ENCODE measurements around the gene ADCY10.

DNA sequence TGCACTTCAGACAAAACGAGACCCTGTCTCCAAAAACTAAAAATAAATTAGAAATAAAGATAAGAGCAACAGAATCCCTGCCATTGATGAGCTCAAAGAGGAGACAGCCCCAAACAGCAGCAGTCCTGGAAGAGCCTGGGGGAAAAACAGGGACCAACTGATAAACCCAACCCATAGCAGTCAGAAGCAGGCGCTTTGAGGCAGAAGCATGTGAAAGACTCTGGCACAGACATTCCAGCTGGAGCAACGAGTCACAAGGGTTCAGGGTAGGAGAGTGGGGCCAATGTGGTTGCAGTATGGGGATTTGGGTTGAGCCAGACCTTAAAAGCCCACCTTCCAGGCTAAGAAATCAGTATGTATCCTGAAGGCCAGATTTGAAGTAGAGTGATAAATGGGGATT is 113.7 kb downstream of the ADCY10 start:
- TF ChIP-seq POLR2AphosphoS5 (IDR thresholded peaks at IDR 0.05; ENCODE audit: low read depth) (no peak), GABPA (IDR thresholded peaks at IDR 0.05; ENCODE audit: low read depth) (no peak)
- TF ChIP-seq, protein P1, sequence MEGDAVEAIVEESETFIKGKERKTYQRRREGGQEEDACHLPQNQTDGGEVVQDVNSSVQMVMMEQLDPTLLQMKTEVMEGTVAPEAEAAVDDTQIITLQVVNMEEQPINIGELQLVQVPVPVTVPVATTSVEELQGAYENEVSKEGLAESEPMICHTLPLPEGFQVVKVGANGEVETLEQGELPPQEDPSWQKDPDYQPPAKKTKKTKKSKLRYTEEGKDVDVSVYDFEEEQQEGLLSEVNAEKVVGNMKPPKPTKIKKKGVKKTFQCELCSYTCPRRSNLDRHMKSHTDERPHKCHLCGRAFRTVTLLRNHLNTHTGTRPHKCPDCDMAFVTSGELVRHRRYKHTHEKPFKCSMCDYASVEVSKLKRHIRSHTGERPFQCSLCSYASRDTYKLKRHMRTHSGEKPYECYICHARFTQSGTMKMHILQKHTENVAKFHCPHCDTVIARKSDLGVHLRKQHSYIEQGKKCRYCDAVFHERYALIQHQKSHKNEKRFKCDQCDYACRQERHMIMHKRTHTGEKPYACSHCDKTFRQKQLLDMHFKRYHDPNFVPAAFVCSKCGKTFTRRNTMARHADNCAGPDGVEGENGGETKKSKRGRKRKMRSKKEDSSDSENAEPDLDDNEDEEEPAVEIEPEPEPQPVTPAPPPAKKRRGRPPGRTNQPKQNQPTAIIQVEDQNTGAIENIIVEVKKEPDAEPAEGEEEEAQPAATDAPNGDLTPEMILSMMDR (IDR thresholded peaks at IDR 0.05; ENCODE audit: insufficient read depth, low read length), result no peak

All from HL-60 (cell line).